GM10266 (cell line): ENCODE data around the gene NRXN3.

ENCODE experiments used
- DNase-seq: peaks from one replicate; pipeline ENCODE4 v3.0.0; 2012; ENCODE audit errors: extremely low spot score
- CTCF ChIP-seq: IDR thresholded peaks from 2 replicates; pipeline ENCODE4 v1.5.1; 2012; ENCODE audit warnings: mild to moderate bottlenecking, low read depth; ENCODE audit not compliant: control insufficient read depth, insufficient read depth; ENCODE audit errors: missing control alignments

NRXN3 gene

DNA sequence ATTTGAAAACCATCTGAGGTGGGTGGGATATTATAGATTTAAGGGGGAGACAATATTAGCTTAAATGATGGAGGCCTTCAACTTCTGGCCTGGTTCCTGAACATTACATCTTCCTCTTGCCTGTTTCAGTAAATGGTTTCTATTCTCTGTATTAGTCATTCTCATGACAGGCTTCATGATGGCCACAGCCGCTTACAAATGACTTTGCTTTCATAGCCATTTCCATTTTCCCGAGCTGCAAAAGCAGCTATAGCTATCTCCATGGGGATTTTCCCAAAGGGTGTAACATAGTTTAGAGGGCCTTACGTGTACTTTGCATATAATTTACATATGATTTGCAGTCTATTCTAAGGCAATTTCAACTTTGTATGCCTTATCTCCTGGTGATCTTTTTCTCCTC lies 121.8 kb downstream of the NRXN3 start:
- DNase-seq = peak; percentile 10
- TF ChIP-seq CTCF = no peak

DNA sequence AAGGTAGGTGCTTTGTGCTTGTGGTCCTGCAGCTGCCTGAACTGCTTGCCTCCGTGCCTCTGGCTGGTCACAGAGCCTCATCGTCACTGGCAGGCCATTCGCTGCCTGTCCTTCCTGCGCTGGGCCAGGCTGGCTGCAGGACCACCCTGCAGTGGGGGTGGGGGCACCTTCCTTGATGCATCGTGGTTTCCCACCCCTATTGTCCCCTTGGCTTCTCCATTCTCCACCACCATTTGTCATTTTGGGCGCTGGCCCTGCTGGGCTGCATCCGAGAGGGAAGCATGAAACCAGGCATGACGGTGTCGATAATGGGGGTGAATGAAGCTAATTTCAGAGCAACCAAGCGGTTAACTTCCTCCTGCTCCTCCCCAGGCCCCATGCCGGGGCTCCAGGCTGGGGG lies 127.7 kb downstream of the NRXN3 start:
- no peak for DNase-seq

GRCh38 chr14:78298298-78298697 lies 128.1 kb downstream of the NRXN3 start:
- no peak for TF ChIP-seq CTCF
- no peak for DNase-seq

More for the DNA sequence above, 127.7 kb downstream of the NRXN3 start:
- no peak for TF ChIP-seq CTCF

DNA sequence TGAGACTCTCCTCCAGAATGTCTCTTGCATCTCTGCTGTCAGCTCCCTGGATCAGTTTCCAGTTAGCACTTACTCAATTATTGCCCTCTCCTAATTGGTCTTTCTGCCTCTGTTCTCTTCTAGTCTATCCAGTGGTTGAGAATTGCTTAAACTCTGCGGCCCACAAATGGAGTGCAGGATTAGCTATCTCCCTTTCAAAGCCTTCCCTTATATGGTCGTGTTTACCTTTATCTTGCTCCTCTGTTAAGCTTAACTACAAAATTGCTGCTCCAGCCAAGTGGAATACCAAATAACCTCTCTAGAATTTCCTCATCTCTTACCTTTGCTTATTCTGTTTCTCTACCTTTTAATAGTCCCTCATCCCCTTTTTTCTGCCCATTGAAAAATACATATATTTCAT lies 132.7 kb downstream of the NRXN3 start:
- DNase-seq = no peak
- TF ChIP-seq CTCF = no peak

GRCh38 chr14:78307671-78308070 lies 137.5 kb downstream of the NRXN3 start:
- no peak for DNase-seq
- no peak for TF ChIP-seq CTCF

GRCh38 chr14:78308079-78308478 lies 137.9 kb downstream of the NRXN3 start:
- no peak for DNase-seq
- TF ChIP-seq CTCF = no peak

GRCh38 chr14:78310272-78310671 lies 140.1 kb downstream of the NRXN3 start:
- TF ChIP-seq CTCF = no peak
- no peak for DNase-seq
